Sigmoid colon (tissue), 7 donors: ENCODE data around the gene FAM9A. TPM values are rescaled to one million over a fixed set of nuclear protein-coding genes. Genes with fewer than 3 reads are reported as not detected.

ENCODE experiments used
- DNase-seq: peaks from one replicate; pipeline ENCODE4 v3.0.0-alpha.2; 2019
- H3K27ac ChIP-seq, 4 donors: fragments of 200-600 bp; sonication (generic); one replicate each; pipeline ENCODE4 v1.5.1; 2016 to 2019; ENCODE audit warnings: mild to moderate bottlenecking in 1 of 4
- H3K27me3 ChIP-seq, 3 donors: fragments of 200-600 bp; sonication (generic); one replicate each; pipeline ENCODE4 v1.5.1; 2019; ENCODE audit warnings: mild to moderate bottlenecking in 1 of 3
- H3K36me3 ChIP-seq, 4 donors: fragments of 200-600 bp; sonication (generic); one replicate each; pipeline ENCODE4 v1.5.1; 2016 to 2019
- H3K4me1 ChIP-seq, 4 donors: fragments of 200-600 bp; sonication (generic); one replicate each; pipeline ENCODE4 v1.5.1; 2017 to 2019
- H3K4me3 ChIP-seq, 4 donors: fragments of 200-600 bp; sonication (generic); one replicate each; pipeline ENCODE4 v1.5.1; 2017 to 2019; ENCODE audit warnings: mild to moderate bottlenecking in 2 of 4, moderate library complexity in 1 of 4
- H3K9me3 ChIP-seq, 4 donors: fragments of 200-600 bp in 3 of 4; sonication (generic) in 3 of 4; one replicate each; pipeline versions ENCODE4 v1.5.1 to v1.6.1; 2013 to 2019
- CTCF ChIP-seq, 4 experiments: fragments of 450-650 bp in 3 of 4; fragments of 200-600 bp in 1 of 4; IDR thresholded peaks; one replicate each; pipeline ENCODE4 v1.5.1; 2016 to 2019; ENCODE audit warnings: antibody characterized with exemption in 4 of 4, mild to moderate bottlenecking in 3 of 4, moderate library complexity in 2 of 4
- EP300 ChIP-seq, 4 donors: sonication (generic); formaldehyde crosslinking; IDR thresholded peaks; one replicate each; pipeline ENCODE4 v1.6.1; 2017; ENCODE audit warnings: antibody characterized with exemption in 4 of 4
- POLR2A ChIP-seq, 2 donors: fragments of 450-650 bp; IDR thresholded peaks; one replicate each; pipeline ENCODE4 v1.6.1; 2016; ENCODE audit warnings: antibody characterized with exemption in 2 of 2, mild to moderate bottlenecking in 2 of 2, moderate library complexity in 2 of 2
- POLR2AphosphoS5 ChIP-seq, 4 donors: sonication (generic); formaldehyde crosslinking; IDR thresholded peaks; one replicate each; pipeline ENCODE4 v1.6.1; 2017; ENCODE audit warnings: antibody characterized with exemption in 4 of 4
- WGBS, 2 donors: extraction: QIAGEN DNeasy Blood & Tissue Kit; methylation state at CpG; one replicate each; pipeline ENCODE4 v1.1.7; 2013; 5-methylcytosine and 5-hydroxymethylcytosine counted together
- intact Hi-C: fragments of 100-400 bp; cut with DNase I; formaldehyde crosslinking; loops from one replicate; pipeline ENCODE4 v1.15.1; 2023
- polyA plus RNA-seq, 3 donors: library from polyadenylated mRNA; stranded (reverse); fragments of 200-250 nt; gene quantifications; one replicate each; pipeline ENCODE4 v1.2.3, GENCODE V29; 2013
- total RNA-seq, 4 donors: library from RNA; depleted of rRNA; stranded (reverse); fragments of >200 nt; gene quantifications; one replicate each; pipeline ENCODE4 v1.1.0, GENCODE V29; 2016
- donor health status: healthy with polysubstance abuse.
- donor health status: Bipolar disorder and iron deficiency.
- donor health status: healthy.

FAM9A gene
- total and polyA plus RNA-seq, 7 donors: not detected

DNA sequence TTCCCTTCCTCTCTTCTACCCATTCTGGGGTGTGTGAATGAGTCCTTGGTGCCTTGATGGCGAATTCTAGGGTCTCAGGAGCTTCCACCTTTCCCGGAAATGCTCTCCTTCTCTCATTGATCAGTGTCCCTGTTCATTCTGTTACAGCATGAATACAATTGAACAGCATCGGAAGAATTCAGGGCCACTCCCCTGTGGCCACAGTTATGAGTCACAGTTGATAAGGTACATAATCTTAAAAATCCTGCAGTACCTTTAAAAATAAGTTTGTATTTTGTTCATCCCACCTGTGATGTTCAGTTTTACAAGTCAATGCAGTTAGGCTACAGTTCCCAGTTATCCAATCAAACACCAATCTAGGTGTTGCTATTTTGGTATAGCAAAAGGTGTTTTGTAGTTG, 47.3 kb upstream of the FAM9A start:
- intact Hi-C loops: no loop called here
- WGBS, 2 donors: 44 to 79% methylated on average over 3 of the region's 3 CpGs
- no peaks in the 10 kb centered on the region for H3K36me3 ChIP-seq
- H3K9me3 ChIP-seq: no peaks in the 10 kb centered on the region
- no peak overlapping the region for H3K27ac ChIP-seq
- H3K4me1 ChIP-seq: no peaks in the 10 kb centered on the region
- H3K27me3 ChIP-seq: no peaks in the 10 kb centered on the region
- no peak overlapping the region for H3K4me3 ChIP-seq
- no peak for DNase-seq
- TF ChIP-seq POLR2AphosphoS5 (IDR thresholded peaks at IDR 0.05) (no peak), EP300 (IDR thresholded peaks at IDR 0.05) (no peak), POLR2A (IDR thresholded peaks at IDR 0.05) (no peak), CTCF (IDR thresholded peaks at IDR 0.05) (no peak)

DNA sequence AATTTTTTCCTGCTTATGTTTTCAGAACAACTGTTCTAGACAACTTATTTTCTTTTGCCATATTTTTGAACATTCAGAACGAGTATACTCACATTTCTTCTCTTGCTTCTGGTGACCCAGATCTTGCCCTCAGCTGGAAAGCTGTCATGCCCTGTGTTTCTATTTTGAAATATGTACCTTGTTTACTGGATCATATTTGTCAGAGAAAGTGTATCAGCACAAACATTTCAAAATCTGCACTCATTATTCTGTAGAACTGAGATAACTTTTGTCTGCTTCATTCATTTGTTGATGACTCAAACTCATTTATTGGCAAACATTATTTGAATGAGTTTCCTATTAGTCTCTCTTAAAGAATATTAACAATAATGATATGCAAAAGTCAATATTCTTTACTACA, 46.2 kb upstream of the FAM9A start:
- 69 to 70% methylated on average over 1 of the region's 1 CpG for WGBS, 2 donors
- no peaks in the 10 kb centered on the region for H3K36me3 ChIP-seq
- no peak overlapping the region for H3K4me3 ChIP-seq
- DNase-seq: no peak
- intact Hi-C loops: no loop called here
- H3K27ac ChIP-seq: no peak overlapping the region
- TF ChIP-seq EP300 (IDR thresholded peaks at IDR 0.05) (no peak), POLR2AphosphoS5 (IDR thresholded peaks at IDR 0.05) (no peak), POLR2A (IDR thresholded peaks at IDR 0.05) (no peak), CTCF (IDR thresholded peaks at IDR 0.05) (no peak)
- no peaks in the 10 kb centered on the region for H3K27me3 ChIP-seq
- no peaks in the 10 kb centered on the region for H3K4me1 ChIP-seq
- no peaks in the 10 kb centered on the region for H3K9me3 ChIP-seq

DNA sequence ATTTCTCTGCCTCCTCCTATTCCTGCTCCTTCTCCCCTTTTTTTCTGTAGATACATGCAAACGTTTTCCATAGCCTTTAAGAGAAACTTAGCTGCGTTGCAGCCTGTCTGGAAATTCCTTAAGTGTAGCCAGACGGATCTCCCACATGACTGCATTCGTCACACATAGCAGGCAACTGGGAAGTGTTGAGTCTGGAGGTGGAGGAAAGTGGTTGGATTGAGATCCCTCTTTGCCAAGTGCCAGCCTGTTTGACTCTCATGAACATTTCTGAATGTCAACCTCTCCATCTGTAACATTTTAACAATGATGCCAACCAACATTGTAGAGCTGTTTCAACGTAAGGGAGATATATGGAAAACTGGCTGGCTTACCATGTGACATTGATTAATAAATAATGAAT, 45.1 kb upstream of the FAM9A start:
- Histone ChIP-seq H3K4me3 (no peak overlapping the region), H3K27me3 (no peaks in the 10 kb centered on the region), H3K36me3 (no peaks in the 10 kb centered on the region), H3K27ac (no peak overlapping the region), H3K4me1 (no peaks in the 10 kb centered on the region), H3K9me3 (no peaks in the 10 kb centered on the region)
- TF ChIP-seq EP300 (IDR thresholded peaks at IDR 0.05) (no peak), POLR2AphosphoS5 (IDR thresholded peaks at IDR 0.05) (no peak), POLR2A (IDR thresholded peaks at IDR 0.05) (no peak), CTCF (IDR thresholded peaks at IDR 0.05) (no peak)
- DNase-seq: no peak
- 76% methylated on average over 5 of the region's 5 CpGs for whole genome bisulfite sequencing, 2 donors
- intact Hi-C loops: no loop called here

- no peak for DNase-seq
- intact Hi-C loops: no loop called here
- Histone ChIP-seq H3K27ac (no peak overlapping the region), H3K27me3 (no peaks in the 10 kb centered on the region), H3K4me3 (no peak overlapping the region), H3K36me3 (no peaks in the 10 kb centered on the region), H3K9me3 (no peaks in the 10 kb centered on the region), H3K4me1 (no peaks in the 10 kb centered on the region)
- TF ChIP-seq CTCF (IDR thresholded peaks at IDR 0.05): no peak
- no peak for TF ChIP-seq EP300 (IDR thresholded peaks at IDR 0.05)
- no peak for TF ChIP-seq POLR2AphosphoS5 (IDR thresholded peaks at IDR 0.05)
- no peak for TF ChIP-seq POLR2A (IDR thresholded peaks at IDR 0.05)
- 93 to 96% methylated on average over 10 of the region's 10 CpGs for WGBS, 2 donors
Measured at GRCh38 chrX:8845469-8845868, 44.3 kb upstream of the FAM9A start.

- DNase-seq: no peak
- Histone ChIP-seq H3K4me1 (no peaks in the 10 kb centered on the region), H3K27me3 (no peaks in the 10 kb centered on the region), H3K27ac (no peak overlapping the region), H3K4me3 (no peak overlapping the region), H3K36me3 (no peaks in the 10 kb centered on the region), H3K9me3 (no peaks in the 10 kb centered on the region)
- WGBS, 2 donors: 78 to 82% methylated on average over 11 of the region's 11 CpGs
- TF ChIP-seq CTCF (IDR thresholded peaks at IDR 0.05) (no peak), EP300 (IDR thresholded peaks at IDR 0.05) (no peak), POLR2A (IDR thresholded peaks at IDR 0.05) (no peak), POLR2AphosphoS5 (IDR thresholded peaks at IDR 0.05) (no peak)
- intact Hi-C loops: no loop called here
Measured at GRCh38 chrX:8845060-8845459, 43.9 kb upstream of the FAM9A start.
